CD14-positive monocyte (primary cell): ENCODE data around the gene ECEL1. TPM values are rescaled to one million over a fixed set of nuclear protein-coding genes. Genes with fewer than 3 reads are reported as not detected.

ENCODE experiments used
- DNase-seq, 3 donors: peaks; one replicate each; pipeline ENCODE4 v3.0.0-alpha.2; 2011 to 2022
- H2AFZ ChIP-seq: 2 replicates; pipeline ENCODE4 v1.6.0; 2012; ENCODE audit warnings: mild to moderate bottlenecking, low read depth, low read length, inconsistent platforms; ENCODE audit not compliant: insufficient read depth, poor library complexity, severe bottlenecking
- H3K27ac ChIP-seq, 2 donors: 1 replicate in 1 of 2; 2 replicates in 1 of 2; pipeline ENCODE4 v1.5.1; 2012 to 2013; ENCODE audit warnings: low read length in 2 of 2, control low read depth in 1 of 2, inconsistent platforms in 1 of 2, low read depth in 1 of 2, mild to moderate bottlenecking in 1 of 2
- H3K27me3 ChIP-seq, 2 donors: one replicate each; pipeline versions ENCODE4 v1.6.0 to v1.6.1; 2011 to 2013; ENCODE audit warnings: low read length in 2 of 2; ENCODE audit not compliant: control insufficient read depth in 2 of 2, insufficient read depth in 2 of 2
- H3K36me3 ChIP-seq, 2 donors: replicated peaks in 1 of 2; 1 replicate in 1 of 2; 2 replicates in 1 of 2; pipeline versions ENCODE4 v1.5.1 to v1.6.1; 2012 to 2013; ENCODE audit warnings: low read length in 2 of 2, control low read depth in 1 of 2, inconsistent platforms in 1 of 2, mild to moderate bottlenecking in 1 of 2; ENCODE audit not compliant: insufficient read depth in 2 of 2, control insufficient read depth in 1 of 2
- H3K4me1 ChIP-seq, 2 donors: 1 replicate in 1 of 2; 2 replicates in 1 of 2; pipeline versions ENCODE4 v1.5.1 to v1.6.1; 2012 to 2013; ENCODE audit warnings: low read length in 2 of 2, control low read depth in 1 of 2, inconsistent platforms in 1 of 2, mild to moderate bottlenecking in 1 of 2, moderate library complexity in 1 of 2; ENCODE audit not compliant: insufficient read depth in 2 of 2, control insufficient read depth in 1 of 2
- H3K4me2 ChIP-seq: replicated peaks from 2 replicates; pipeline ENCODE3; 2012; ENCODE audit warnings: low read length, moderate library complexity, mild to moderate bottlenecking; ENCODE audit not compliant: poor library complexity, severe bottlenecking; ENCODE audit errors: extremely low read depth
- H3K4me3 ChIP-seq, 3 experiments: fragments of 200-600 bp in 1 of 3; sonication (generic) in 1 of 3; replicated peaks in 1 of 3; 1 replicate in 2 of 3; 2 replicates in 1 of 3; pipeline ENCODE4 v1.5.1; 2011 to 2013; ENCODE audit warnings: low read length in 3 of 3, mild to moderate bottlenecking in 3 of 3, control low read depth in 2 of 3, low read depth in 2 of 3, inconsistent platforms in 1 of 3, moderate library complexity in 1 of 3
- H3K79me2 ChIP-seq: 2 replicates; pipeline ENCODE4 v1.6.0; 2012; ENCODE audit warnings: mild to moderate bottlenecking, control low read depth, inconsistent platforms, low read length, moderate library complexity; ENCODE audit not compliant: insufficient read depth
- H3K9ac ChIP-seq: 2 replicates; pipeline ENCODE4 v1.6.0; 2017; ENCODE audit warnings: low read length, mild to moderate bottlenecking; ENCODE audit not compliant: insufficient read depth, poor library complexity, severe bottlenecking
- H3K9me3 ChIP-seq, 2 donors: replicated peaks in 1 of 2; 1 replicate in 1 of 2; 2 replicates in 1 of 2; pipeline versions ENCODE4 v1.5.1 to v1.6.1; 2012 to 2013; ENCODE audit warnings: low read length in 2 of 2, control low read depth in 1 of 2; ENCODE audit not compliant: control insufficient read depth in 1 of 2, insufficient read depth in 1 of 2
- H4K20me1 ChIP-seq: 2 replicates; pipeline ENCODE4 v1.6.0; 2012; ENCODE audit warnings: mild to moderate bottlenecking, low read length, control low read depth, moderate library complexity; ENCODE audit not compliant: insufficient read depth
- H3K27ac Mint-ChIP-seq, 7 donors: one replicate each; pipeline ENCODE4 v1.8.0; 2020; ENCODE audit warnings: mild to moderate bottlenecking in 7 of 7, mixed read lengths in 7 of 7, moderate library complexity in 6 of 7, inconsistent platforms in 2 of 7
- H3K27me3 Mint-ChIP-seq, 3 donors: one replicate each; pipeline ENCODE4 v1.8.0; 2021 to 2022; ENCODE audit warnings: low read depth in 3 of 3, mild to moderate bottlenecking in 3 of 3, mixed read lengths in 3 of 3, moderate library complexity in 3 of 3, inconsistent platforms in 1 of 3
- H3K36me3 Mint-ChIP-seq, 2 donors: one replicate each; pipeline ENCODE4 v1.8.0; 2020; ENCODE audit warnings: mixed read lengths in 2 of 2, inconsistent platforms in 1 of 2, mild to moderate bottlenecking in 1 of 2
- H3K4me1 Mint-ChIP-seq: one replicate; pipeline ENCODE4 v1.8.0; 2020; ENCODE audit warnings: mild to moderate bottlenecking, mixed read lengths
- H3K4me3 Mint-ChIP-seq, 2 donors: one replicate each; pipeline ENCODE4 v1.8.0; 2020; ENCODE audit warnings: mild to moderate bottlenecking in 2 of 2, mixed read lengths in 2 of 2, moderate library complexity in 1 of 2
- H3K9me3 Mint-ChIP-seq, 7 donors: one replicate each; pipeline ENCODE4 v1.8.0; 2020 to 2022; ENCODE audit warnings: mixed read lengths in 7 of 7, mild to moderate bottlenecking in 6 of 7, moderate library complexity in 6 of 7, inconsistent platforms in 2 of 7
- CTCF ChIP-seq: fragments of 200-600 bp; IDR thresholded peaks from one replicate; pipeline ENCODE4 v1.8.0; 2022; ENCODE audit warnings: antibody characterized with exemption, mild to moderate bottlenecking
- WGBS: methylation state at CpG from one replicate; pipeline ENCODE4 v1.1.5; 2013; ENCODE audit warnings: missing lambda C conversion rate; ENCODE audit not compliant: insufficient coverage; 5-methylcytosine and 5-hydroxymethylcytosine counted together
- intact Hi-C, 2 donors: fragments of 100-400 bp; cut with micrococcal nuclease; formaldehyde crosslinking; loops; one replicate each; pipeline versions ENCODE4 v1.15.0 to v1.15.1; 2023
- polyA plus RNA-seq, 3 donors: library from polyadenylated mRNA; depleted of rRNA in 1 of 3; unstranded in 2 of 3; stranded (reverse) in 1 of 3; fragments of 300-500 nt in 2 of 3; fragments of >200 nt in 1 of 3; fragmentation: Illumina TruSeq in 2 of 3; gene quantifications; 1 replicate in 2 of 3; 2 replicates in 1 of 3; pipeline ENCODE4 v1.2.3, GENCODE V29; 2012 to 2021

ECEL1 gene
- polyA plus RNA-seq, 3 donors, result not detected

GRCh38 chr2:232495292-232495691 lies 7.7 kb upstream of the ECEL1 start:
- H3K27me3 ChIP-seq, result no peaks in the 10 kb centered on the region
- H3K36me3 Mint-ChIP-seq, result no peaks in the 10 kb centered on the region
- WGBS, result 98% methylated on average over 5 of the region's 7 CpGs
- no peak overlapping the region for H2AFZ ChIP-seq
- no peak for TF ChIP-seq CTCF
- H3K4me1 ChIP-seq, result no peaks in the 10 kb centered on the region
- peaks cover 6 to 14% (median 11%) of the 10 kb centered on the region in 3 donors for H3K27me3 Mint-ChIP-seq
- no peaks in the 10 kb centered on the region for H4K20me1 ChIP-seq
- H3K9me3 ChIP-seq, result no peaks in the 10 kb centered on the region
- H3K4me1 Mint-ChIP-seq, result no peaks in the 10 kb centered on the region
- intact Hi-C loops, result no loop called here
- H3K36me3 ChIP-seq, result no peaks in the 10 kb centered on the region
- H3K27ac Mint-ChIP-seq, result peak overlapping the region in 1 of 7 donors; percentile 56
- no peak overlapping the region for H3K4me3 Mint-ChIP-seq
- H3K27ac ChIP-seq, result no peak overlapping the region
- no peak overlapping the region for H3K9ac ChIP-seq
- H3K4me3 ChIP-seq, result no peak overlapping the region
- H3K4me2 ChIP-seq, result no peak overlapping the region
- H3K9me3 Mint-ChIP-seq, result no peaks in the 10 kb centered on the region
- H3K79me2 ChIP-seq, result no peaks in the 10 kb centered on the region
- DNase-seq, result no peak

GRCh38 chr2:232494542-232494941 lies 6.9 kb upstream of the ECEL1 start:
- WGBS, result 100% methylated on average over 3 of the region's 5 CpGs
- Histone ChIP-seq H2AFZ (no peak overlapping the region), H3K4me1 (no peaks in the 10 kb centered on the region), H3K27ac (no peak overlapping the region), H3K4me3 (no peak overlapping the region), H3K27me3 (peaks cover 0 to 4% of the 10 kb centered on the region in 2 donors), H3K9ac (no peak overlapping the region), H3K36me3 (no peaks in the 10 kb centered on the region), H3K79me2 (no peaks in the 10 kb centered on the region), H4K20me1 (no peaks in the 10 kb centered on the region), H3K9me3 (no peaks in the 10 kb centered on the region), H3K4me2 (no peak overlapping the region)
- intact Hi-C loops, result no loop called here
- Mint-ChIP-seq H3K27me3 (peaks cover 5 to 15% (median 8%) of the 10 kb centered on the region in 3 donors), H3K36me3 (no peaks in the 10 kb centered on the region), H3K27ac (no peak overlapping the region), H3K4me1 (no peaks in the 10 kb centered on the region), H3K4me3 (no peak overlapping the region), H3K9me3 (no peaks in the 10 kb centered on the region)
- no peak for TF ChIP-seq CTCF
- DNase-seq, result no peak
